Esophagus (tissue), 2 donors: ENCODE data around the gene CARNS1. TPM values are rescaled to one million over a fixed set of nuclear protein-coding genes. Genes with fewer than 3 reads are reported as not detected.
"Not testable (repeated sequence)": the region's sequence is repeated elsewhere in the genome, so short reads cannot be mapped to it uniquely, and the experiment has no call there.

Experiments
- H3K27ac ChIP-seq, 2 donors: one replicate each; pipeline ENCODE4 v1.5.1; 2013; ENCODE audit warnings: low read depth in 2 of 2, mild to moderate bottlenecking in 2 of 2, inconsistent platforms in 1 of 2, low read length in 1 of 2, moderate library complexity in 1 of 2
- H3K27me3 ChIP-seq, 2 donors: one replicate each; pipeline ENCODE4 v1.6.1; 2013; ENCODE audit warnings: low read length in 2 of 2, control low read depth in 1 of 2, mild to moderate bottlenecking in 1 of 2; ENCODE audit not compliant: insufficient read depth in 2 of 2, control insufficient read depth in 1 of 2
- H3K36me3 ChIP-seq, 2 donors: one replicate each; pipeline ENCODE4 v1.6.1; 2013; ENCODE audit warnings: low read length in 1 of 2; ENCODE audit not compliant: control insufficient read depth in 2 of 2, insufficient read depth in 2 of 2
- H3K4me1 ChIP-seq, 2 donors: one replicate each; pipeline ENCODE4 v1.6.1; 2013; ENCODE audit warnings: low read length in 1 of 2; ENCODE audit not compliant: control insufficient read depth in 2 of 2, insufficient read depth in 2 of 2
- H3K4me3 ChIP-seq, 2 donors: one replicate each; pipeline ENCODE4 v1.5.1; 2013; ENCODE audit warnings: low read length in 2 of 2, mild to moderate bottlenecking in 2 of 2, low read depth in 1 of 2, moderate library complexity in 1 of 2
- H3K9me3 ChIP-seq, 2 donors: one replicate each; pipeline ENCODE4 v1.6.1; 2013; ENCODE audit warnings: mild to moderate bottlenecking in 2 of 2, low read depth in 1 of 2, low read length in 1 of 2, moderate library complexity in 1 of 2; ENCODE audit not compliant: control insufficient read depth in 2 of 2, insufficient read depth in 1 of 2
- WGBS, 2 donors: extraction: QIAGEN DNeasy Blood & Tissue Kit; methylation state at CpG; one replicate each; pipeline ENCODE4 v1.1.7; 2013; 5-methylcytosine and 5-hydroxymethylcytosine counted together
- polyA plus RNA-seq, 2 donors: library from polyadenylated mRNA; stranded (reverse); fragments of 200-250 nt; gene quantifications; one replicate each; pipeline ENCODE4 v1.2.3, GENCODE V29; 2013
- donor health status: healthy with polysubstance abuse.
- donor health status: Bipolar disorder and iron deficiency.

The CARNS1 gene
- polyA plus RNA-seq, 2 donors, result 0.21 to 0.29 TPM

GRCh38 chr11:67464411-67465188 is 49.1 kb downstream of the CARNS1 start:
- whole genome bisulfite sequencing, 2 donors, result 14 to 16% methylated on average over 56 of the region's 56 CpGs
- Histone ChIP-seq H3K36me3 (peaks cover 0 to 6% of the 10 kb centered on the region in 2 donors), H3K27me3 (no peaks in the 10 kb centered on the region), H3K4me3 (peak overlapping the region; percentile 32 to 57), H3K9me3 (no peaks in the 10 kb centered on the region), H3K27ac (peak overlapping the region; percentile 92 to 96), H3K4me1 (peaks cover 6 to 25% of the 10 kb centered on the region in 2 donors)

- Histone ChIP-seq H3K4me1 (peaks cover 6 to 25% of the 10 kb centered on the region in 2 donors), H3K36me3 (peaks cover 0 to 6% of the 10 kb centered on the region in 2 donors), H3K27me3 (no peaks in the 10 kb centered on the region), H3K27ac (peak overlapping the region; percentile 89 to 96), H3K4me3 (peak overlapping the region; percentile 32 to 57), H3K9me3 (no peaks in the 10 kb centered on the region)
- 37 to 38% methylated on average over 3 of the region's 3 CpGs for WGBS, 2 donors
Observed at GRCh38 chr11:67465189-67465510, 49.7 kb downstream of the CARNS1 start.

- Histone ChIP-seq H3K4me1 (peaks cover 6 to 25% of the 10 kb centered on the region in 2 donors), H3K27ac (peak overlapping the region; percentile 89 to 96)
- H3K4me3 ChIP-seq, H3K9me3 ChIP-seq, H3K36me3 ChIP-seq, H3K27me3 ChIP-seq: not testable (repeated sequence)
- WGBS, 2 donors, result 41 to 61% methylated on average over 2 of the region's 2 CpGs
Observed at GRCh38 chr11:67465530-67465929, 50.1 kb downstream of the CARNS1 start.

- Histone ChIP-seq H3K9me3 (no peaks in the 10 kb centered on the region), H3K27me3 (no peaks in the 10 kb centered on the region), H3K4me3 (no peak overlapping the region), H3K36me3 (peaks cover 0 to 6% of the 10 kb centered on the region in 2 donors), H3K27ac (peak overlapping the region in 1 of 2 donors; percentile 13), H3K4me1 (peaks cover 6 to 25% of the 10 kb centered on the region in 2 donors)
- 80 to 86% methylated on average over 5 of the region's 5 CpGs for WGBS, 2 donors
Observed at GRCh38 chr11:67466367-67466766, 50.9 kb downstream of the CARNS1 start.

- Histone ChIP-seq H3K9me3 (no peaks in the 10 kb centered on the region), H3K36me3 (peaks cover 0 to 6% of the 10 kb centered on the region in 2 donors), H3K4me1 (peaks cover 6 to 25% of the 10 kb centered on the region in 2 donors), H3K27ac (peak overlapping the region; percentile 91 to 94), H3K4me3 (peak overlapping the region; percentile 48 to 67), H3K27me3 (no peaks in the 10 kb centered on the region)
- 52 to 56% methylated on average over 11 of the region's 11 CpGs for WGBS, 2 donors
Observed at GRCh38 chr11:67466962-67467771, 51.7 kb downstream of the CARNS1 start.

GRCh38 chr11:67468056-67468455 is 52.6 kb downstream of the CARNS1 start:
- peak overlapping the region; percentile 91 to 94 for H3K27ac ChIP-seq
- 17 to 22% methylated on average over 5 of the region's 5 CpGs for WGBS, 2 donors
- H3K4me3 ChIP-seq, result peak overlapping the region; percentile 67 to 74
- H3K4me1 ChIP-seq, result peaks cover 6 to 25% of the 10 kb centered on the region in 2 donors
- H3K36me3 ChIP-seq, result peaks cover 0 to 6% of the 10 kb centered on the region in 2 donors
- H3K27me3 ChIP-seq, result no peaks in the 10 kb centered on the region
- H3K9me3 ChIP-seq, result no peaks in the 10 kb centered on the region

- Histone ChIP-seq H3K27me3 (no peaks in the 10 kb centered on the region), H3K27ac (peak overlapping the region; percentile 91 to 94), H3K9me3 (no peaks in the 10 kb centered on the region), H3K4me3 (peak overlapping the region; percentile 67 to 74), H3K4me1 (peaks cover 6 to 25% of the 10 kb centered on the region in 2 donors), H3K36me3 (peaks cover 0 to 6% of the 10 kb centered on the region in 2 donors)
- WGBS, 2 donors, result 0 to 4% methylated on average over 6 of the region's 6 CpGs
Observed at GRCh38 chr11:67468456-67468758, 52.9 kb downstream of the CARNS1 start.

- Histone ChIP-seq H3K27me3 (no peaks in the 10 kb centered on the region), H3K9me3 (no peaks in the 10 kb centered on the region), H3K4me1 (peaks cover 6 to 22% of the 10 kb centered on the region in 2 donors), H3K4me3 (peak within 1 kb of the TSS; percentile 67 to 74), H3K27ac (peak within 1 kb of the TSS; percentile 91 to 94), H3K36me3 (peaks cover 0 to 6% of the 10 kb centered on the region in 2 donors)
- 0 to 1% methylated on average over 48 to 76 of the region's 76 CpGs for WGBS, 2 donors
Observed at GRCh38 chr11:67468759-67469507, 53.5 kb downstream of the CARNS1 start, which contains the start of gene TMEM134. Gene TMEM134, minus strand, starts transcription at chr11:67469251. Its CDS starts 59 bp downstream, at chr11:67469192.

GRCh38 chr11:67469508-67469811 is 54.0 kb downstream of the CARNS1 start:
- peak overlapping the region; percentile 91 to 92 for H3K27ac ChIP-seq
- peaks cover 6 to 17% of the 10 kb centered on the region in 2 donors for H3K4me1 ChIP-seq
- H3K27me3 ChIP-seq, result no peaks in the 10 kb centered on the region
- H3K9me3 ChIP-seq, result no peaks in the 10 kb centered on the region
- 9% methylated on average over 9 of the region's 9 CpGs for WGBS, 2 donors
- H3K4me3 ChIP-seq, result peak overlapping the region; percentile 59 to 67
- peaks cover 0 to 6% of the 10 kb centered on the region in 2 donors for H3K36me3 ChIP-seq
